Fibroblast of skin of scalp (primary cell): ENCODE results near the gene MEX3D.
"Not testable (repeated sequence)": the region's sequence is repeated elsewhere in the genome, so short reads cannot be mapped to it uniquely, and the experiment has no call there.

Source experiments
- DNase-seq: peaks from one replicate; pipeline ENCODE4 v3.0.0-alpha.2; 2013

MEX3D gene

GRCh38 chr19:1533510-1534150, 34.5 kb downstream of the MEX3D start:
- DNase-seq = no peak

DNA sequence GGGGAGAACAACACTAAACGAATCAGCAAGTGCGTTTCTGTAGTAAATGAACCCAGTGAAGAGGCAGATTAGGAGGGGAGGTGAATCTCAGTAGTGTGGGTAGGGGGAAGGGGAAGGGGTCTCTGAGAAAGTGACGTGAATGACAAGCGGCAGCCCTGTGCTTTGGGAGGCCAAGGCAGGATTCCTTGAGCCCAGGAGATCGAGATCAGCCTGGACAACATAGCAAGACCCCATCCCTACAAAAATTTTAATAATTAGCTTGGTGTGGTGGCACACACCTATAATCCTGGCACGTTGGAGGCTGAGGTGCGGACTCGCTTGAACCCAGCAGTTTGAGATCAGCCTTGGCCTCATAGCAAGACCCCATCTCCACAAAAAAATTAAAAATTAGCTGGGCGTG, 36.1 kb downstream of the MEX3D start:
- no peak for DNase-seq

- no peak for DNase-seq
Observed at GRCh38 chr19:1531587-1531986, 36.5 kb downstream of the MEX3D start.

DNA sequence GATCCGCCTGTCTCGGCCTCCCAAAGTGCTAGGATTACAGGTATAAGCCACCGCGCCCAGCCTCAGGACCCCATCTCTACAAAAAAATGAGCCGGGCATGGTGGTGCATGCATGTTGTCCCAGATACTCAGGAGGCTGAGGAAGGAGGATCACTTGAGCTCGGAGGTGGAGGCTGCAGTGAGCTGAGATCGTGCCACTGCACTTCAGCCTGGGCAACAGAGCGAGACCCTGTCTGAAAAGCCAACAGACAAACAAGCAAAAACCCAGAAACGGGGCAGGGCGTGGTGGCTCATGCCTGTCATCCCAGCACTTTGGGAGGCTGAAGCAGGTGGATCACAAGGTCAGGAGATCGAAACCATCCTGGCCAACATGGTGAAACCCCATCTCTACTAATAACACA, 37.3 kb downstream of the MEX3D start:
- DNase-seq = not testable (repeated sequence)

DNA sequence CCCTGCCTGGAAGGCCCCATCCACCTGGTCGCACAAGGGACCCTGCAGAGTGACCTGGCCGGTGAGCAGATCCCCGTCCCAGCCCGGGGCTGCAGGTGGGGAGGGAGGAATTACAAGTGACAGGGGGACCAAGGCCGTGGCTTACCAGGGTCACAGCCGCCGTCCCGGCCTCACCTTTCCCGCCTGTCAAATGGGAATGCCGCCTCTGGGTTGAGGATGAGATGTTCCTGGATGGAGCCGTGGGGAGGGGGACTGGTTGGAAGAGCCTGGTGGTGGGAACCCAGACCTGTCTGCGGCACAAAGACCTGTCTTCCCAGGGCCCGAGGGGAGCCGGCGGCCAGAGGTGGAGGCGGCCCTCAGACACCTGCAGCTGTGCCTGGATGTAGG, 38.7 kb downstream of the MEX3D start:
- no peak for DNase-seq

GRCh38 chr19:1528596-1529429, 39.3 kb downstream of the MEX3D start:
- no peak for DNase-seq

DNA sequence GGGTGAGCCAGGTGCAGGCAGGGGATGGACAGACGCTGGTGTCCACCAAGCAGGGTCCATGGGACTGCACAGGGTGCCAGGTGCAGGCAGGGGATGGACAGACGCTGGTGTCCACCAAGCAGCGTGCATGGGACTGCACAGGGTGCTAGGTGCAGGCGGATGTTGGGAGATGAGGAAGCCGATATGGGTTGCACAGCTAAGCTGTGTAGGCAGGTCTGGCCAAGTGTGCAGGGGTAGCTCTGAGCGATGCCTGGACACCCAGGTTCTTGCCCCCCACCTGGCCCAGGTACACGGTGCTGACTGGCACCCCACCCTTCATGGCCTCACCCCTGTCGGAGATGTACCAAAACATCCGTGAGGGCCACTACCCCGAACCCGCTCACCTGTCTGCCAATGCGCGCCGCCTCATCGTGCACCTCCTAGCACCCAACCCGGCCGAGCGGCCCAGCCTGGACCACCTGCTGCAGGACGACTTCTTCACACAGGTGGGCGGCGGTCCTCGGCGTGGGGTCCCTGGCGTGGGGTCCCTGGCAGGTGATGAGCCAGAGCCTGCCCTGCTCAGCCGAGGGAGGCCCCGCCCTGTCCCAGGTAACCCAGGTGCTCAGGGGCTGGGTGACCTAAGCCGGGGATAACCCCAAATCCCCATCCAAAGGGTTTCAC, 40.3 kb downstream of the MEX3D start:
- DNase-seq = no peak

GRCh38 chr19:1526979-1527649, 41.0 kb downstream of the MEX3D start:
- no peak for DNase-seq

GRCh38 chr19:1526066-1526778, 41.9 kb downstream of the MEX3D start:
- no peak for DNase-seq

GRCh38 chr19:1525343-1525742, 42.8 kb downstream of the MEX3D start:
- DNase-seq = no peak

- DNase-seq = no peak
Observed at GRCh38 chr19:1524972-1525325, 43.2 kb downstream of the MEX3D start.

DNA sequence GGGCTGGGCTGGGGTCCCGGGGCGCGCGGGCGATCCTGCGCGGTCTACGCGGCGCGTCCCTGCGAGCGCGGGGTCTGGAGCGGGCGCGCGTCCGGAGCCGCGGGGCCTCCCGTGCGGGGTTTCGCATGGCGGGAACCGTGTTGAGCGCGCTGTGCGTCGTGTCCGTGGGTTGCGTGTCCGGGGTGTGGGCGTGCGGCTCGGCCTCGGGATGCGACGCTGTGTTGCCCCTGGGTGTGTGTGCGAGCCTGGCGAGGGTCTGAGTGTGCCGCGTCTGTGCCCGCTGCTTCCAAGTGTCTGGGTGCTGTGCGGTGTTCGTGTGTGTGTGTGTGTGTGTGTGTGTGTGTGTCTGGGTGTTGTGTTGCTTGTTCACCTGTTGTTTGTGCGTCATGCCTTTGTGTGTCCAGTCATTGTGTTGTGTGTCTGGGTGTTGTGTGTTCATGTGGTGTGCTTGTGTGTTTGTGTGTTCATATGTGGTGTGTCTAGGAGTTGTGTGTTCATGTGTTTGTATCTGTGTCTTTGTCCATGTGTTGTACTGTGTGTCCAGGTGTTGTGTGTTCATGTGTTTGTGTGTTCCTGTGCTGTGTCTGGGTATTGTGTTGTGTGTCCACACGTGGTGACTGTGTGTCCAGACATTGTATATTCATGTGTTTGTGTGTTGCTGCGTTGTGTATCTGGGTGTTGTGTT, 43.7 kb downstream of the MEX3D start:
- no peak for DNase-seq

- DNase-seq = no peak
Observed at GRCh38 chr19:1523412-1524286, 44.5 kb downstream of the MEX3D start, which contains the start of gene PLK5. TSS of gene PLK5 (plus strand) at chr19:1524077. CDS start at chr19:1526997, 2,920 bp downstream.

DNA sequence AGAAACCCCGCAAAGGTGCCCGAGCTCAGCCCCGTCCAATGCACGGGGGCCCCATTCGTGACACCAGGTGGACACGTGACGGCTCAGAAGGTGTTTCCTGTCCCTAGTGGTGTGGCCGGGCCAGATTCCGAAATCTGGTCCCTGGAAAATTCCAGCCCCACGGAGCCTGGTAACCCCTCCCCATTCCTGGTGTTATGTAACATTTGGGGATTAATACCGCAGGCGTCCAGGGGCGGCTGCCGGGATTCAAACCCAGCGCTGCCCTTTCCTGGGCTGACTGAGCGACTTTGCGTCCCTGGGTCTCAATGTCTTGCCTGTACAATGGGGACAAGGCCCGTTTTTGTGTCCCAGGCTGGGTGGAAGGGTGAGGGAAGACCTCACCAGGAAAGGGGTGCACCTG, 45.3 kb downstream of the MEX3D start:
- no peak for DNase-seq

DNA sequence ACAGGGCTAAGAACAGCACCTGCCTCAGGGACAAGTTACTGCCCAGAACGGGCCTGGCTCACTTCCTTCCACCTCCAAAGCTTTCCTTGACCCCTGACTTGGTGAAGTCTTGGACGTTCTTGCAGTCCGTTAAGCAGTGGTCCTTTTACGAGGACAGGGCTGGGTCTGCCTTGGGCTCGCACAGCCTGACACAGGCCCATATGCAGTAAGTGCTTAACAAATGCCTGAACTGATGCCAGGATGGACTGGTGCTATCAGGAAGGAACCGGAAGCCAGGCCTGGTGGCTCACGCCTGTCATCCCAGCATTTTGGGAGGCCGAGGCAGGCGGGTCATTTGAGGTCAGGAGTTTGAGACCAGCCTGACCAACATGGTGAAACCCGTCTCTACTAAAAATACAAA, 46.1 kb downstream of the MEX3D start:
- no peak for DNase-seq

GRCh38 chr19:1521636-1522035, 46.5 kb downstream of the MEX3D start:
- DNase-seq = no peak

GRCh38 chr19:1520203-1520780, 47.8 kb downstream of the MEX3D start:
- no peak for DNase-seq

DNA sequence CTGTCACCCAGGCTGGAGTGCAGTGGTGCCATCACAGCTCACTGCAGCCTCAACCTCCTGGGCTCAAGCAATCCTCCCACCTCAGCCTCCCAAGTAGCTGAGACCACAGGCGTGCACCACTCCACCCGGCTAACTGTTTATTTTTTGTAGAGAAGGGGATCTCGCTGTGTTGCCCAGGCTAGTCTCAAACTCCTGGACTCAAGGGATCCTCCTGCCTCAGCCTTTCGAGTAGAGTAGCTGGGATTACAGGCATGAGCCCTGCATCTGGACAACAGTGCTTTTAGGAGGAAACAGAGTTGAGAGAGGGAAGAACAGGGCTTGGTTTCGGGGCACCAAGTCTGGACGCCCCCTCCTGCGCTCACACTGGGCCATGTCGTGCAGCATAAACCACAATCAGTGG, 48.3 kb downstream of the MEX3D start:
- not testable (repeated sequence) for DNase-seq

DNA sequence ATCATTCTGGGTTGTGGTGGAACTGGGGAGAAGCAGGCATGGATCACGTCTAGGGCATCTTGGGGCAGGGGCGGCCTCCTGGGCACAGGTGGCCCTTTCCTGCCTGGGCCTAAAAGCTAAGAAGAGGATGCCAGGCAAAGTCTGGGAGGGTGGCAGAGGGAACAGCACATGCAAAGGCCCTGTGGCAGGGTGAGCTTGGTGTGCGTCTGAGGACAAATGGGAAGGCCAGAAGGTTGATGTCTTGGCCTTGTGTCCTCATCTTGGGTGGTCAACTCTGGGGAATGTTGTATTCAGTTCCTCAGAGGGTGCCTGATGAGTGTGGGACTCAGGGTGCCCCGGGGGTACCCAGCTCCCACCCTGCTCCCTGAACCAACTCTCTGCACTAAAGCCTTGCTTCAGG, 49.7 kb downstream of the MEX3D start:
- DNase-seq = no peak

GRCh38 chr19:1516395-1516753, 51.8 kb downstream of the MEX3D start:
- no peak for DNase-seq
